Endometrial microvascular endothelial cells (primary cell): Measurements from ENCODE around the gene OPN3. TPM values are rescaled to one million over a fixed set of nuclear protein-coding genes. Genes with fewer than 3 reads are reported as not detected.

ENCODE experiments used
- in situ Hi-C: cut with HindIII; loops from 2 replicates; pipeline ENCODE4 v1.10.0; 2017; ENCODE audit warnings: low sequenced_read_pairs, low pct_unique_long_range_greater_than_20kb; ENCODE audit errors: inconsistent ontology term
- total RNA-seq: library from RNA; depleted of rRNA; stranded (reverse); fragments of >200 nt; gene quantifications from one replicate; pipeline ENCODE4 v1.2.3, GENCODE V29; 2015; ENCODE audit errors: inconsistent ontology term

The OPN3 gene
- total RNA-seq, 1 donor from 2014 or later, result 32.9 TPM

- in situ Hi-C loops, result no loop called here
Observed at GRCh38 chr1:241600496-241600901, 39.7 kb downstream of the OPN3 start.

- in situ Hi-C loops, result no loop called here
Observed at GRCh38 chr1:241598249-241598648, 41.9 kb downstream of the OPN3 start.

DNA sequence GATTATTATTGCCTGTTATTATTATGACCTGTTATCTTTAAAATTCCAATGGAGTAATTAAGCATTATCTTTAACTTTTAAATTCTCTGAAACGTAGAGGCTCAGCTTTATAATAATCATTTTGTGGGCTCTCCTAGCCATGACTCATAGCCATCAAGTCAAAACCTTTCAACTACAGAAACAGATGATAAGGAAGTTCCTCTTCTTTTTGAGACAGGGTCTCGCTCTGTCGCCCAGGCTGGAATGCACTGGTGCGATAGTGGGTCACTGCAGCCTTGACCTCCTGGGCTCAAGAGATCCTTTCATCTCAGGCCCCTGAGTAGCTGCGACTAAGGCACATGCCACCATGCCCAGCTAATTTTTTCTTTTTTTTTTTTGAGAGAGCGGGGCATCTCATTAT, 43.5 kb downstream of the OPN3 start:
- in situ Hi-C loops, result no loop called here

DNA sequence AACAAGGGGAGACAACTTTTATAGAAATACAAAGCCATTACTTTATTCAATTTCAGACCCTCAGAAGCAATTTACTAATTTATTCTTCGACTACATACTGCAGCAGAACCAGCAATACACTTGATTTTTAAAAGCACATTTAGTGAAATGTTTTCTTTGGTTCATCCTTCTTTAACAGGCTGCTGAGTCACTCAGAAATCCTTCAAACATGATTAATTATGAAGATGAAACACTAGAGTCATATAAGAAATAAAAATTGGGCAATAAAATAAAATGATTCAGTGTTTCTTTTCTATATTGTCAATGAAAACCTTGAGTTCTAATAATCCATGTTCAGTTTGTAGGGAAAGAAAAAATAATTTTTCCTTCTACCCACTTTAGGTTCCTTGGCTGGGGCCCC, 47.0 kb downstream of the OPN3 start:
- in situ Hi-C loops, result no loop called here

GRCh38 chr1:241592273-241592958, 47.8 kb downstream of the OPN3 start:
- in situ Hi-C loops, result no loop called here

- in situ Hi-C loops, result no loop called here
Observed at GRCh38 chr1:241591736-241592135, 48.4 kb downstream of the OPN3 start.

GRCh38 chr1:241591317-241591716, 48.9 kb downstream of the OPN3 start:
- in situ Hi-C loops, result no loop called here

GRCh38 chr1:241590719-241591118, 49.5 kb downstream of the OPN3 start:
- in situ Hi-C loops, result no loop called here

- in situ Hi-C loops, result no loop called here
Observed at GRCh38 chr1:241589521-241589920, 50.6 kb downstream of the OPN3 start.

GRCh38 chr1:241586905-241587512, 53.2 kb downstream of the OPN3 start:
- in situ Hi-C loops, result no loop called here

GRCh38 chr1:241582921-241583321, 57.2 kb downstream of the OPN3 start:
- in situ Hi-C loops, result no loop called here

DNA sequence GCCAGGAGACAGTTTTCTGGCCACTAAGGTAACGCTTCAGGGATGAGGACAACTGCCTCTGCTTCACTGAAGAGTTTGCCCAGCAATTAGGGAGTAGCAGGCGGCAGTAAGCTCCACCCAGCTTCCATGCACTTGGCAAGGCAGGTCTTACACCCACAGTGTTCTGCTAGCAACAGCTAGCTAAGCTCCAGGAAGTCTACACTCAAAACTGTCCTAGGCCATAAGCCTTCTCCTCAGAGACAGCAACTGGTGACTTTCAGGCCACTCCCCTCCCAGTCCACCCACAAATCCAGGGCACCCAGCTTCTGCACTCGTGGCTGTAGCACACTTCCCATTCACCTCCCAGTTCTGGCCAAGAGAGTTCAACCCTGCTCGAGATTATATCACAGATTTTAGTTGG, 60.7 kb downstream of the OPN3 start:
- in situ Hi-C loops, result no loop called here

DNA sequence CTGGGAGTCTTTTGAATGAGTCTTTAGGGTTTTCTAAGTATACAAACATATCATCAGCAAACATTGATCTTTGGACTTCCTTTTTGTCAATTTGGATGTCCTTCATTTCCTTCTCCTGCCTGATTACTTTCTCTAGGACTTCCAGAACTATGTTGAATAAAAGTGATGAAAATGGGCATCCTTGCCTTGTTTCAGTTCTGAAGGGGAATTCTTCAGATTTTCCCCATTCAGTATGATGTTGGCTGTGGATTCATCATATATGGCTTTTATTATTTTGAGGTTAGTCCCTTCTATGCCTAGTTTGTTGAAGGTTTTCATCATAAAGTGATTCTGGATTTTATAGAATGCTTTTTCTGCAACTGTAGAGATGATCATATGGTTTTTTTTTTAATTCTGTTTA, 66.0 kb downstream of the OPN3 start:
- in situ Hi-C loops, result no loop called here

GRCh38 chr1:241569848-241570247, 70.3 kb downstream of the OPN3 start:
- in situ Hi-C loops, result no loop called here

GRCh38 chr1:241560849-241561187, 79.4 kb downstream of the OPN3 start:
- in situ Hi-C loops, result no loop called here

DNA sequence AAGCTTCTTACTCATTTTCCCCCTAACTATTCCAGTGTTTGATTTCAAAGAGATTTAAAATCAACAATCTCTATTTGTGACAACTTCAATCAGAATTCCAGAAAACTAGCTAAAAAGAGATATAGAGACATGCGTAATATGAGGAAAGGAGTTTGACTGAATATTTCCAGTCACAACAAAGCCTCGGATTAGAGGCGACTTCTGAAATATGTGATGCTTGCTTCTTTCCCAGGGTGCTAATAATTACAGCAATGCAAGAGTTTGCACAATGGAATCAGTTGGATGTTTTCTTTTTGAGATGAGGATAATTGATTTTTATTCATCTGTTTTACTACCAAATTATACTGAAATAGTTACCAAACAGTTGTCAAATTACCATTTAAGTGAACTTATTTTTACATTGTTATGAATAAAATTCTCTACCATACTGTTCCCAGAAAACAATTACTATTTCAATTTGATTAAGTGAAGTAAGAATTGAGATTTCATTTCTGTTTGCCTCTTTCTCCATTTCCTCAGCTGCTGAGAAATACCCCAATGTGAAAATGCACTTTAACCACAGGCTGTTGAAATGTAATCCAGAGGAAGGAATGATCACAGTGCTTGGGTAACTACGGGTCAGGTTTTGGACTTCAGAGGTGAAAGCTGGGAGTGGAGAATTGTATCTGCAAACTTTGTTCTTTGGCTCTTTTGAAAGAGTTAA, 79.9 kb downstream of the OPN3 start:
- in situ Hi-C loops, result no loop called here

DNA sequence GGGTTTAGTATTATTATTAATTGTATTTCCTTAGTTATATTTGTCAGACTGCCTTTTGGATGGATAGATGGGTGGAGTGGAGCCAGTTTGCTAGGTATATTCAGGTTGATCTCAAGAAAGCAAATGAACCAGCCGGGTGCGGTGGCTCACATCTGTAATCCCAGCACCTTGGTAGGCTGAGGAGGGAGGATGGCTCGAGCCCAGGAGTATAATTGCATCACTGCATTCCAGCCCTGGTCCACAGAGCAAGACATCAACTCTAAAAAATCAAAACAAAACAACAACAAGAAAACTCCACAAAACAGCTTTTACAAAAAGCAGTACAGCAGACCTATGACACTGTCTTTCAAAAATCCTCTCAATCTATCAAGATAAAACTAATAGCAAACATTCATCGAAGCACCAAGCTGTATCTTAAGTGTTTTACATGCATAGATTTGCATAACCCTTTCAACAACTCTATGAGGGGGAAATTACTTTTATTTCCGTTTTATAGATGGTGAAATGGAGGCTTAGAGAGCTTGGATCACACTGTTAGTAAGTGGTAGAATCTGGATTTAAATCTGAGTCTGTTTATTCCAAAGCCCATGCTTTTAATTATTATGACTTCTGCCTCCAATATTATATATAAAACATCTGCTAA, 82.5 kb downstream of the OPN3 start:
- in situ Hi-C loops, result no loop called here

DNA sequence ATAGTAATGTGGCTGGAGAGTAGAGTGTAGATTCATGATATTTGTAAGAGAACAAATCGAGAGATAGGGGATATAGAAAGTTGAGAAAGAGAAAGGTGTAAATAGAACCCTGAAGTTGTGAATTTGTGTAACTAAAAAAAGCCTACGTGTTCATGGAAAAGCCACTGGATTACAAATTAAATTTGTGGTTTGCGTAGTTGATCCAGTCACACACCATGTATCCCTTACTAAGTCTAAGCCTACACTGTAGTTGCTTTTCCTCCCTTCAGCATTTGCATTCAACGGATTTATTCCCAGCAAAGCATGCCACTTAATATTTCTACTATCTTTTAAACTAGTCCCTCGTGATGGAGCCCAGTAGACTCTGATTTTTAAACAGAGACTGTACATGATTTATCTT, 83.1 kb downstream of the OPN3 start:
- in situ Hi-C loops, result no loop called here

- in situ Hi-C loops, result no loop called here
Observed at GRCh38 chr1:241555526-241555925, 84.6 kb downstream of the OPN3 start.
